Rectal smooth muscle tissue (tissue), 1 donor: Measurements from ENCODE around the gene SVEP1.

Experiments
- H3K27ac ChIP-seq: one replicate; pipeline ENCODE4 v1.7.0; 2013; ENCODE audit warnings: low read depth, low read length, inconsistent platforms
- H3K27me3 ChIP-seq: one replicate; pipeline ENCODE4 v1.7.0; 2013; ENCODE audit warnings: low read length; ENCODE audit not compliant: control insufficient read depth, insufficient read depth
- H3K36me3 ChIP-seq: one replicate; pipeline ENCODE4 v1.7.0; 2013; ENCODE audit warnings: low read length; ENCODE audit not compliant: control insufficient read depth, insufficient read depth
- H3K4me1 ChIP-seq: one replicate; pipeline ENCODE4 v1.7.0; 2013; ENCODE audit warnings: low read length; ENCODE audit not compliant: control insufficient read depth, insufficient read depth
- H3K4me3 ChIP-seq: one replicate; pipeline ENCODE4 v1.7.0; 2013; ENCODE audit warnings: low read length
- H3K9ac ChIP-seq: one replicate; pipeline ENCODE4 v1.7.0; 2013; ENCODE audit warnings: low read length

SVEP1 gene

DNA sequence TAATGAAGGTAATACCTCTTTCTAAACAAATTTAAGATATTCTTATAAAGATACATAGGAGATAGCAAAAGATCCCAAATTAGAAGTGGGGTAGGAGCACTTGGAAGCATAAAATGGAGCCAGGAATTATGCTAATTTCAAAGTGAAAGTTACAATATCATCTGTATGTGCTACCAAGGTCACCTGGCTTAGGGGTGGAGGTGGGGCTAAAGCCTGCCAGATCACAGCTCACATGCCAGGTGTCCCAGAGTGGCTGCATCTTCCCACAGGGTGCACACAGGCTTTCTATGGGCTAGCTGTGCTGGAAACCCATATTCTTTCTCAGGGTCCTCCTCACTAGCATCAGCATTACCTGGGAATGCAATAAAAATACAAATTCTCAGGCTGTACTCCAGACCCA, 123.7 kb downstream of the SVEP1 start:
- H3K36me3 ChIP-seq, result no peaks in the 10 kb centered on the region
- H3K27me3 ChIP-seq, result no peaks in the 10 kb centered on the region
- no peaks in the 10 kb centered on the region for H3K4me1 ChIP-seq
- no peak overlapping the region for H3K27ac ChIP-seq
- no peak overlapping the region for H3K4me3 ChIP-seq
- H3K9ac ChIP-seq, result no peak overlapping the region

DNA sequence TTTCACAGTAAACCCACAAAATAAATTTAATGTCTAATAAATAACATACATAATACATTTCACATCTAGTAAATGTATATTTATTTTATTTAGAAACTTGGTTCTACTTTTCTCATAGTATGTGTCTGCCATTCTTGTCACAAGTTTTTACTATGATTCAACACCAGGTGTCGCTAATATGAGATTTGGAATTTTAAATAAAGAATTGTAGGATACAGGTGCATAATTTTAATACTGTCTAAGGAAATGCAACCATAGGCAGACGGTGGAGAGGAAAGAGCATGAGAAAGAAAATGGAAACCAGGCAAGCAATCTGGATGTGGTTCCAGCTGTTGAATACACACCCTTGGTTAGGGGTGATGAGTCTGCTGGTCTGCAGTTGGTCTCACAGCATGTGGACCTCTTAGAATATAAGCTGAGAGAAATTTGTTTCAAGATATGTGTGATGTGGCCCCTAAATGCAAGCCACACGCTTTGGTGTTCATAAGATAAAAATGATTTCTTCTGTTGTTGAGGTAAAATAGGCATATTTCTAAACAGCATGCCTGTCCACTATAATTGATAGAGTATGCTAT, 127.2 kb downstream of the SVEP1 start:
- Histone ChIP-seq H3K36me3 (no peaks in the 10 kb centered on the region), H3K4me1 (no peaks in the 10 kb centered on the region), H3K27ac (no peak overlapping the region), H3K9ac (no peak overlapping the region), H3K27me3 (no peaks in the 10 kb centered on the region), H3K4me3 (no peak overlapping the region)

DNA sequence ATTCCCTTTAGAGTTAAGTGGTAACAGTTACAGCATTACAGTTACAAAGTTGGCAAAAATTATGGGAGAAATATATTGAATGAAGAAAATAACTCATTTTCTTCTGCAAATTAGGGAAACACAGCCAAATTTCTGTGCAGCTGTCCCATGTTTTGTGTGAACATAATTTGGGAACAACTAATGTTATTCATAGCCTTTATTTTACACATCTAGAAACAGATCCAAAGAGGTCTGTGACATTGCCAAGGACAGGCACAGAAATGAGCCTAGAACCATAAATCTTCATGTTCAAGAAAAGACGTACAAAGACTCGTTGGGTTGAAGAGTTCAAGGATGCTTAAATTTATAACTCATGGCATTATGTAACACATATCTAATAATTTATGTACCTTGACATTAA, 127.8 kb downstream of the SVEP1 start:
- no peak overlapping the region for H3K27ac ChIP-seq
- no peak overlapping the region for H3K4me3 ChIP-seq
- no peak overlapping the region for H3K9ac ChIP-seq
- no peaks in the 10 kb centered on the region for H3K36me3 ChIP-seq
- H3K27me3 ChIP-seq, result no peaks in the 10 kb centered on the region
- H3K4me1 ChIP-seq, result no peaks in the 10 kb centered on the region

DNA sequence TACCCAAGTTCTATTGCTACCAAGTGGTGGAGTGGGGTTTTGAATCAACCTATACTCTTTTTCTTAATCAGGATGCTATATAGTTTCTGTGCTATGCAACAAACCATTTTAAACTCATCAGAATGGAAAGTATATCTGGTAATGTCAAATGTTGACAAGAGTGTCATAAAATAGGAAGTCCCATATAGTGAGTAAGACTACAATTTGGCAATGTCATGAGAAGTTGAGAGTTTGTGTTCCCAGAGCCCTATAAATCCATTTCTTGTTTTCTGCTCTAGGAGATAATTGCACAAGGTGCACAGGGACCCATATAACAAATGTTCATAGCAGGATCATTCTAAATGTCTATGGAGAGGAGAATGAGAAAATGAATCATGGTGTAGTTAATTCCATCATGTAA, 132.1 kb downstream of the SVEP1 start:
- Histone ChIP-seq H3K36me3 (no peaks in the 10 kb centered on the region), H3K27ac (no peak overlapping the region), H3K4me1 (no peaks in the 10 kb centered on the region), H3K9ac (no peak overlapping the region), H3K4me3 (no peak overlapping the region), H3K27me3 (no peaks in the 10 kb centered on the region)

DNA sequence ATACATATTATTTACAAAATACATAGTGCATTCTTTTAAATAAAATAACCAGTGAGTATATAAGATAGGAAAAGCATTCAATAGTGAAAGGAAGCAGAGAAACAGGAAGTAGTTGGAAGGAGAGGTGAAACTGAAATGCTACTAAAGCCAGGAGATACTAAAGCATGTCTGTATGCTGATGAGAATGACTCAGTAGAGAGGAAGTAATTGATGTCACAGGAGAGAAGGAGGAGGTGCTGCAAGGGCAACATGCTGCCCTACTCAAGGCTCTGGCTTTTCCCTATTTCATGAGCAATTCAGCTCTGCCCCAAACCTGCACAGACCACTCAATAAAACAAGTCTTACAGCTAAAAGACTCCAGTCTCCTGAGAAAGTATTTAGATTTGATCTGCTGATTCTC, 133.4 kb downstream of the SVEP1 start:
- Histone ChIP-seq H3K27ac (no peak overlapping the region), H3K4me1 (no peaks in the 10 kb centered on the region), H3K27me3 (no peaks in the 10 kb centered on the region), H3K4me3 (no peak overlapping the region), H3K9ac (no peak overlapping the region), H3K36me3 (no peaks in the 10 kb centered on the region)

DNA sequence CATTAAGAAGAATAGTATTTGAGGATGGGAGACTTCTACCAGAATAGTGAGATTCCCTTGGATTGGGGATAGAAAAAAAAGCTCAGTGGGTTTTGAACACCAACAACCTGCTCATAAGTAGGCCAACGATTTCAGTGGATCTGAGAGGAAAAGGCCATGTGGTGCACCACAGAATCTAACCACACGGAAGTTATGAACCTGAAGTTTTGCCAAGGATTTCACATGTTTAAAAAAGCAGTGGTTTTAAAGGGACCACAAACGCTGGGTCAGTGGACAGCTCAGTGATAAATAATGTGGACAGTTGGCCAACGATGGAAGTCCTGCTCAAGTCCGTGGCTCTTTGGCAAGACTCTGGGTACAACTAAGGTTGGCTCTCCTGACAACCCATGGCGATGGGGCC, 134.6 kb downstream of the SVEP1 start:
- Histone ChIP-seq H3K9ac (no peak overlapping the region), H3K4me1 (no peaks in the 10 kb centered on the region), H3K27ac (no peak overlapping the region), H3K36me3 (no peaks in the 10 kb centered on the region), H3K27me3 (no peaks in the 10 kb centered on the region), H3K4me3 (no peak overlapping the region)

DNA sequence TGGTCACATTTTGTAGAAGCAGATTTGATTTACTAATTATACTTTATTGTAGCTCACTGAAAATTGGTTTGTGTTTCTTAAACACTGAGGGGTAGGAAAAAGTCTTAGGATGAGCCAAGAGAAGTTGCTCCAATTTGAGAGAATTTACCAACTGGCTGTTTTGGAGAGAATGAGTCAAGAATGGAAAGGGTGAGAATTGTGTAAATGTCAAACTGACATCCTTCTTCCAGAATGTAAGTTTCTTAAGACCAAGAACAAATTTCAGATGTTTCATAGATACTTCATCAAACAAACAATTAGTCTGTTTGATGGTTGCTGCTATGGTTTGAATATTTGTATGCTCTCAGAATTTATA, 135.7 kb downstream of the SVEP1 start:
- Histone ChIP-seq H3K4me1 (no peaks in the 10 kb centered on the region), H3K27me3 (no peaks in the 10 kb centered on the region), H3K27ac (no peak overlapping the region), H3K4me3 (no peak overlapping the region), H3K9ac (no peak overlapping the region), H3K36me3 (no peaks in the 10 kb centered on the region)

DNA sequence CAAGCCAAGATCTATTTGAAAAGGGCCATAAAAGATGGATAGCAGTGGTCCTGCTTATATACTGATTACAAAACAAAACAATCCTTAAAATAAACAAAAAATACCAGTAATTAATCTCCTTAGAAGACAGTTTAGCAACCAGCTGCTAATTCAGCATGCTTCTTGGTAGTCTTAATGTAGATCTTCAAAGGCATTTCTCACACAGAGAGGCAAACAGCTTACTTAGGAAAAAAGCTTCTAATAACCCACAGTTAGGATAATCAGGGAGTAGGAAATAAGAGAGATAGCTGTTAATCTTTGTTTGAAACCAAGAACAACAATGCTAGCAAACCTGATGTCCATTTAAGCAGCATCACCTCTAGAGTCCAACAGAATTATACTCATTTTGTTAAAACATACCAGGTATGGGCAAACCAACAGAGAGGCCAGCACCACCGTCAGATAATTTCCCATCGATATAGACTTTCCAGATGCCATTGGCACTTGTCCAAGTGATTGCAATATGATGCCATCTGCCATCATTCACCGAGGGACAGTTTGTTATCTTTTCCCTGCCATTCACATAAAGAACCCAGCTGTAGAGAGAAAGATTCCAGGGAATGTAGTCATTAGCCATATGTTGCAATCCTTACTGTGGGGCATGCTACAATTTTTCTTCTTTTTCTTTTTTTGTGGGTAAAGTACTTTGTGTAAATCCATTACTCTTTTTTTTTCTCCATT, 136.2 kb downstream of the SVEP1 start:
- H3K4me1 ChIP-seq, result no peaks in the 10 kb centered on the region
- no peaks in the 10 kb centered on the region for H3K36me3 ChIP-seq
- H3K27me3 ChIP-seq, result no peaks in the 10 kb centered on the region
- H3K4me3 ChIP-seq, result no peak overlapping the region
- H3K9ac ChIP-seq, result no peak overlapping the region
- no peak overlapping the region for H3K27ac ChIP-seq

DNA sequence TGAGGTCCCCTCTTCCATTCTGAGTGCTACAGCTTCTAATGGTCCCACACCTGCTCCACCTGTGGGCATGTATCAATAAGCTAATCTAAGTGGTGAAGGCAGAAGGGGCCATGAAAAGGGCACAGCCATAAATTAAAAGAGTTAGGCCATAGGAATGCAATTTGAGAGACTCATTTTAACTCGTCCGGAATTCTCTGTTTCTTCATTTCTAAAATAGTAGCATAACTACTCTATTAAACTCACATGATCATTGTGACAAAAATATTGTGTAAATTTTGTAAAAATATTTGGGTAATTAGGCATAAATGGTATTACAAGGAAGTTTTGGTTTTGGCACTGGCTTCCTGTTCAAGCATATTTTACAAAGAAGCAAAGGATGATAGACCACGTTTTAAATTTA, 138.7 kb downstream of the SVEP1 start:
- no peaks in the 10 kb centered on the region for H3K27me3 ChIP-seq
- no peak overlapping the region for H3K9ac ChIP-seq
- no peak overlapping the region for H3K4me3 ChIP-seq
- no peaks in the 10 kb centered on the region for H3K4me1 ChIP-seq
- no peak overlapping the region for H3K27ac ChIP-seq
- H3K36me3 ChIP-seq, result no peaks in the 10 kb centered on the region

DNA sequence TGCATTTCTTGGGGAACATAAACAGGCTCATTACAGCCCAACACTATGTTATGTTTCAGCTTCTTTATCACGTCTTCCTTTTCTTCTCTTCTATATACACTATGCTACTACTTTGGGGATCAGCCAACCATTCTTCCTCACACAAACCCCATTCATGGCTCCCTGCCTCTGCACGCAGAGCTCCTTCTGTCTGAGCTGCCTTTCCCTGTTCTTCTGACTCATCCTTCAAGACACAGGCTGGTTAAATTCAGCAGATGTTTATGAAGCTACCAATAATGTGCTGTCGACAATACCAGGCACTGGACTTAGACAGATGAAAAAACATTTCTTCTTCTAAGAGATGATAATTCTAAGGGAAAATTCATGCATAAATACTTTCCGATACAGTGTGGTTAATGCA, 139.4 kb downstream of the SVEP1 start:
- H3K27ac ChIP-seq, result no peak overlapping the region
- no peak overlapping the region for H3K4me3 ChIP-seq

DNA sequence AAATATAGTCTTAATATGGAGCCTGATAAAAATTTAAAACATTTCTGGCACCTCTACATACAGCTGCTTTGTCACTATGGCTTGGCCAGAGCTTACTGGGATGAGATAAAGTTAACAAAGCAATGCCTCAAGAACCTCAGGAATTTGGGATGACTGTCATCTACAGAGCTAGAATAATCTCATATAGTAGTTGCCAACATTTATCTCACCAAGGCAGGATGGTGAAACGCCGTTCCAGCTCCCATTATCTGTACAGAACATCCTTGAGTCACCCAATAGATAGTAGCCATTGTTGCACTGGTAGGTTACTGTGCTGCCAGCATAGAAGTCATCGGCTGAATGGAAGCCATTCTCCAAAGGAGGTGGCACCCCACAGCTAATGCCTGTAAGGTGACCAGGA, 147.3 kb downstream of the SVEP1 start:
- no peaks in the 10 kb centered on the region for H3K4me1 ChIP-seq
- no peak overlapping the region for H3K27ac ChIP-seq
- H3K36me3 ChIP-seq, result no peaks in the 10 kb centered on the region
- no peak overlapping the region for H3K9ac ChIP-seq
- H3K27me3 ChIP-seq, result no peaks in the 10 kb centered on the region
- H3K4me3 ChIP-seq, result no peak overlapping the region

More for the DNA sequence above, 139.4 kb downstream of the SVEP1 start:
- Histone ChIP-seq H3K36me3 (no peaks in the 10 kb centered on the region), H3K4me1 (no peaks in the 10 kb centered on the region), H3K9ac (no peak overlapping the region), H3K27me3 (no peaks in the 10 kb centered on the region)

DNA sequence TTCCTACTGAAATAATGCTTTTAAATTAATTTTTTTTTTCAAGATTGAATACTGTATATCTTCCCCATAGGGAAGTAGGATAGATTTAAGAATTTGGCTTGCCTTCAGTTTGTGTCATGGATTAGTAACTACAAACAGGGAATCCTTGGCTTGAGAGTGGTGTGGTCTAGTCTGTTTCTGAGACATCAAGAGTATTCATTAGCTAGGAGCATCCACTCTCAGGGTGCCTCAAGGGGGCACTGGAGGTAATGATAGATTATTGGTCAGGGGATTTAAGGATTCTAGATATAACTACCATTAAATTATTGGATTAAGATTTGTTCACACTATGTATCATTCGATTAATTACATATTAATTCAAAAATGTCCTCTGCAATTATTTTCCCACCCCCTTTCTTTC, 150.1 kb downstream of the SVEP1 start:
- no peaks in the 10 kb centered on the region for H3K27me3 ChIP-seq
- H3K4me1 ChIP-seq, result no peaks in the 10 kb centered on the region
- H3K4me3 ChIP-seq, result no peak overlapping the region
- H3K36me3 ChIP-seq, result no peaks in the 10 kb centered on the region
- no peak overlapping the region for H3K27ac ChIP-seq
- no peak overlapping the region for H3K9ac ChIP-seq

DNA sequence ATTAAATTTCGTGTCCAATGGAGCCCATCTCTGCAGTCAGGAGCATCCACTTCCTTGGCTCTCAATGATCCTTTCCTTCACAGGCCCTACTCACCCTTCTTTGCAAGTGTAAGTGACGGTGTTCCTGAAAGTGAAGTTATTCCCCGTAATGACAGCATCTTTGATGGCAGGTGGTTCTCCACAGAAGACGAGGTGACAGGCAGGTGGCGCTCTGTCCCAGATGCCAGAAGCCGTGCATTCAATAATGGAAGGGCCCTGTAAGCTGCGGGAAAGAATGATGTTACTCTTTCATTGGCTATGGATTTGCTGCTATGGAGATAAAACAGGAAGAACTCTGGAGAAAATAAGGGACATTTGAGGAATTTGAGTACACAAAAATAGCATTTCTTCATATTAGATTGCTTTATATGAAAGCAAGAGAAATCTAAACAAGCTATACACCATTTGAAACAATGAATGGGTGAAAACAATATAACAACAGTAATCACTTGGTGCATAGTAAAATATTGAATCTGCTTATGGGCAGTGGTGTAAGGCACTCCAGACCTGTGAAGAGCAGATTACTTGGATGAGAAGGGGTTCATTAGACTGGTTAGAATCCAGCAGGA, 151.9 kb downstream of the SVEP1 start:
- Histone ChIP-seq H3K36me3 (no peaks in the 10 kb centered on the region), H3K27ac (no peak overlapping the region), H3K27me3 (no peaks in the 10 kb centered on the region), H3K4me1 (no peaks in the 10 kb centered on the region), H3K4me3 (no peak overlapping the region), H3K9ac (no peak overlapping the region)
